ENCODE data around the gene TBC1D1.

TBC1D1 gene

GRCh38 chr4:38178392-38178995, 287.6 kb downstream of the TBC1D1 start:
- DNase-seq, result no peak

DNA sequence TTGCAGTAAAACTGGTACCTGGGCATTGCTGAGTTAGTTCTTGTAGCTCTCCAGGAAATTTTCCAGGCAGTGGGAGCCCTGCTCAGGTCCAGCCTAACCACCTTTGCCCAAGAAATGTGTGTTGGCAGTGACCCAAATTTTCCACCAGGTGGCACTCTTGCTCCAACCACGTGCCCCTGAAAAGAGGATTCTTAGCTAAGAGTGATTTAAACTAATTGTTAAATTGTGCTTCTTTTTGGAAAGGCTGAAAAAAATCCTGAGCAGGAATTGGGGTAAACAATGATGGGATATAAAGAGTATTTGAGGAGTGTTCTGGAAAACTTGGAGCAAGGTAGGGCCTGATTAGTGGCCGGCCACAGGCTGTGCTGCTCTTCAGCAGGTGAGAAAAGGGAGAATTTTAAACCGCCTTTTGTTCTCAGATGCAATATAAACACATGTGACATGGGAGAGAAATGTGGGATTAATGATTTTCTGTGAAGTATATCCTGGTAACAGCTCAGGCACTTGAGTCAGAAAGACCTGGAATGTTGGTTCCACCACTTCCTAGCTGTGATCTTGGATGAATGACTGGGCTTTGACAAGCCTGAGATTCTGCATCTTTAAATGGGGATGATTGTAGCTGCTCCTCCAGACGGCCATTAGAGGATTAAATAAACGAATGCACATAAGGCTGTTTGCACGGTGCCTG, 288.9 kb downstream of the TBC1D1 start:
- peak; percentile 31 for DNase-seq

DNA sequence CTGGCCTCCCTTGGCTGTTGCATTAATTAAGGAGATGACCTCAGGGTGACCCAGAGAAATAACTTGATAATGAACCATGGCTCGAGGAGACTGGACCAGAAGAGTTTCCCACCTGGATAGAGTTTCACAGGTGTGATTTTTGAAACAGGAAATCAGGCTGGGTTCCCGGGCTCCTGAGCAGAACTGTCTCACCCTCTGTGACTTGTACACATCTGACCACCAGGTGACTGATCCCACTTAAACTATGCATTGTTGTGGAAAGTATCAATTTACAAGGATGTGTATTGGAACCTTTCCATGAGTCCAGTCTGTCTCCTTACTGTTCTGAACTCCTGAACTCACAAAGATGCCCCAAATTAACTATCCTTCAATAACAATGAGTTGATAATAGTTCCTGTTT, 289.6 kb downstream of the TBC1D1 start:
- no peak for DNase-seq

- DNase-seq, result no peak
Measured at GRCh38 chr4:38181286-38181685, 290.4 kb downstream of the TBC1D1 start.

- DNase-seq, result no peak
Measured at GRCh38 chr4:38182334-38182998, 291.6 kb downstream of the TBC1D1 start.

DNA sequence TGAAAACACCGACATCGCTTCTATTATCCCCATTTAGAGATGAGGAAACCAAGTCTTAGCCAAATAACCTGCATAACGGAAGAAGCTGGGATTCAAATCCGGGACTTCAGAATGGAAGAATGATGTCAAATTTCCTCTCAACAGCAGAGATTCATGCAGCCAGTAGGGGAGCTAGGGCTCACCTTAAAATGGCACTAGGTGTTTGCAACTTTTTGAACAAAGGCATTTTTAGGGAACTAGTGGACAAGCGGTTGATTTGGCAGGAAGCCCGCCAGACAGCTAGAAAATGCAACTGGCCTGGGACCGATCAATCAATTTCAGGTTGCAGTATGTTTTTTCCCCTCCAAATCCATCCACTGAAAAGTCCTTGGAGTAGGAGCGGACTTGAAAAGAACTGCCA, 293.5 kb downstream of the TBC1D1 start:
- no peak for DNase-seq

DNA sequence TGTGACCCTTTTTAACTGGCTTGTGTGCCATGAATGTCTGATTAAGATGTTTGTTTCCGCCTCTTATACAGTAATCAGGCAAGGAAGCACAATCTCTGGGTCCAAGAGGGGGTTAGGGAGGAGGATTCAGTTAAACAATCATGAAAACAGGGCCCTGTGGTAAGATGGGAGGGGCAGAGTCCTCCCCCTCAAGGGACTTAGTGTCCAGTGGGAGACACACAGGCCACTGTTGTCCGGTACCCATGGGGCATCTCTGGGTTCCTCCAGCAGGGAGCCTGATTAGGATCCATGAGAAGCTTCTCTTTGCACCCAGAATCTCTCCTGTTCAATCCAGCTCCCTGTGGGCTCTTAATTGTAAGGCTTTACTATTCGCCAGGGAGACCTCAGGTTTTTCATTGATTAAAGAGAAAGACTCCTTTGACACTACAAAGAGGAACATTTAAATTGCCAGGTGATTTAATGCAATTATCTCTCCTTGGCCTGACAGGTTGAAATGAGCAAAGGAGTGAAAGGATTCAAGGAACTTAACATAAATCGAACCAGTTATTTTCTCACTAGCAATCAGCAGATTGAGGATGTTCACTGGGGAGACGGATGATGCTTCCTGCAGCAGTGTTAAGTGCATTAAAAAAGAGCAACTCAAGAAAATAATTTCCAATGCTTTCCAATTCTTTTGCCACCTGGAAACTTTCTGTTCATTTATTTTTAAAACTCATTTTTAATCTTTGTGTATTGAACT, 294.7 kb downstream of the TBC1D1 start:
- no peak for DNase-seq

- no peak for DNase-seq
Measured at GRCh38 chr4:38188136-38188535, 297.3 kb downstream of the TBC1D1 start.

DNA sequence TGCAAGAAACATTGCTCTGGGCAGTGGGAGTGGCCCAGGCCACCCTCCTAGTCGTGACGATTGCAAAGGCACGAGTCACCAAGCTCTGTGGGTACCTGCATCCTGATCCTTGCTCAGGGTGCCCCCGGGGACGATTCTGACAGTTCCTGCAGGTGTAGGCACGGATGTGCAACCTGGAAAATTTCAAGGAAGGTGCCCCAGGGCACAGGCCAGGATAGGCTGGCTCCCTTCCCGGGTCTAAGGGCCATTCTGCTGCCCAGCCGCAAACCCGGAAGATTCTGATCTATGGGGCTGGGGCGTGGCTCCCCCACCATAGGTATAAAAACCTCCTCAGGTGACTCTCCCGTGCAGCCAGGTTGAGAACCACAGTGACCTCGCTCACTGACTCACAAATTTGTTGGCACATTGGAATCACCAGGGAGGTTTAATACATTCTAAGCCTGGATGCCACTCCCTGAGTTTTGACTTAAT, 297.8 kb downstream of the TBC1D1 start:
- DNase-seq, result no peak
